SK-N-MC (cell line): ENCODE data around the gene ABLIM2.

ENCODE experiments used
- DNase-seq: peaks from one replicate; pipeline ENCODE4 v3.0.0-alpha.2; 2011; ENCODE audit warnings: low read depth, low spot score
- H3K27ac ChIP-seq: fragments of 200-600 bp; sonication (generic); 2 replicates; pipeline ENCODE4 v1.5.1; 2016; ENCODE audit warnings: mixed run types
- H3K36me3 ChIP-seq: fragments of 200-600 bp; sonication (generic); 2 replicates; pipeline ENCODE4 v1.6.1; 2017; ENCODE audit warnings: antibody characterized with exemption, low read length, mixed read lengths; ENCODE audit not compliant: insufficient read depth
- H3K4me3 ChIP-seq: fragments of 200-600 bp; sonication (generic); 2 replicates; pipeline ENCODE4 v1.5.1; 2016
- H3K9ac ChIP-seq: fragments of 200-600 bp; sonication (generic); 2 replicates; pipeline ENCODE4 v1.8.0; 2017; ENCODE audit warnings: mixed run types, mixed read lengths; ENCODE audit not compliant: insufficient read length
- H3K9me3 ChIP-seq: fragments of 200-600 bp; sonication (generic); 2 replicates; pipeline ENCODE4 v1.6.1; 2017; ENCODE audit warnings: low read depth, mild to moderate bottlenecking, antibody characterized with exemption, low read length, moderate library complexity, mixed read lengths
- EZH2 ChIP-seq: fragments of 200-600 bp; sonication (generic); IDR thresholded peaks from one replicate; pipeline ENCODE4 v1.6.1; 2017; ENCODE audit warnings: antibody characterized with exemption
- FOXP2 ChIP-seq: optimal IDR thresholded peaks from 2 replicates; pipeline ENCODE3; 2011; ENCODE audit warnings: mild to moderate bottlenecking, moderate library complexity; ENCODE audit not compliant: insufficient read depth; ENCODE audit errors: extremely low read length, control extremely low read depth
- POLR2AphosphoS5 ChIP-seq: IDR thresholded peaks from 2 replicates; pipeline ENCODE4 v1.6.1; 2012; ENCODE audit warnings: mild to moderate bottlenecking, low read depth, low read length, borderline replicate concordance

Gene ABLIM2

GRCh38 chr4:8009097-8009496, 149.5 kb downstream of the ABLIM2 start:
- DNase-seq = no peak
- Histone ChIP-seq H3K9me3 (no peaks in the 10 kb centered on the region), H3K36me3 (no peaks in the 10 kb centered on the region), H3K27ac (no peak overlapping the region), H3K9ac (no peak overlapping the region), H3K4me3 (no peak overlapping the region)
- TF ChIP-seq FOXP2 (no peak), EZH2 (no peak), POLR2AphosphoS5 (no peak)

GRCh38 chr4:8008391-8008790, 150.2 kb downstream of the ABLIM2 start:
- no peak overlapping the region for H3K4me3 ChIP-seq
- no peak overlapping the region for H3K9ac ChIP-seq
- H3K9me3 ChIP-seq = no peaks in the 10 kb centered on the region
- DNase-seq = no peak
- H3K36me3 ChIP-seq = no peaks in the 10 kb centered on the region
- no peak overlapping the region for H3K27ac ChIP-seq
- TF ChIP-seq POLR2AphosphoS5 (no peak), FOXP2 (no peak), EZH2 (no peak)

DNA sequence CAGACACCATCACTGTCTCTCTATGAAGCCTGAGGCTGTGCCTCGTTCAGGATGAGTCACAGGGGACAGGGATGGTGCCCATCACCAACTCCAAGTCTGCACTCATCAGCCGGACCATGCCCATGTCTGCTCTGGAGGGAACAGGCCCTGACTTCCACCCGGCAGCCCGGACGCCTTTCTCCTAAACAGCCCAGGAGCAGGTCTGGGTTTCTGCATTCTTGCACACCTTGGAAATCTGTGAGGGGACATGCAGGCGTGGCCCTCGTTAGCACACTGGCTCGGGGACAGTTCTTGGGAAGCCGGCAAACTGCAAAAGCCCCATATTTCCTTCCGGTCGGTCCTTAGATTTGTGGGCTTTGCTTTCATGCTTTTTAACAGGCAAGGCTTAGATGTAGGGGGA, 151.0 kb downstream of the ABLIM2 start:
- H3K27ac ChIP-seq = no peak overlapping the region
- no peak overlapping the region for H3K4me3 ChIP-seq
- H3K36me3 ChIP-seq = no peaks in the 10 kb centered on the region
- DNase-seq = no peak
- H3K9me3 ChIP-seq = no peaks in the 10 kb centered on the region
- TF ChIP-seq POLR2AphosphoS5 (no peak), FOXP2 (no peak), EZH2 (no peak)
- no peak overlapping the region for H3K9ac ChIP-seq

- Histone ChIP-seq H3K4me3 (no peak overlapping the region), H3K27ac (no peak overlapping the region), H3K9me3 (no peaks in the 10 kb centered on the region), H3K9ac (no peak overlapping the region), H3K36me3 (no peaks in the 10 kb centered on the region)
- TF ChIP-seq EZH2 (no peak), FOXP2 (no peak), POLR2AphosphoS5 (no peak)
- no peak for DNase-seq
Observed at GRCh38 chr4:8006471-8006870, 152.1 kb downstream of the ABLIM2 start.

GRCh38 chr4:8005814-8006215, 152.8 kb downstream of the ABLIM2 start:
- no peak overlapping the region for H3K27ac ChIP-seq
- no peak for DNase-seq
- H3K9me3 ChIP-seq = no peaks in the 10 kb centered on the region
- H3K36me3 ChIP-seq = no peaks in the 10 kb centered on the region
- TF ChIP-seq EZH2 = no peak
- TF ChIP-seq POLR2AphosphoS5 = no peak
- TF ChIP-seq FOXP2 = no peak
- H3K4me3 ChIP-seq = no peak overlapping the region
- no peak overlapping the region for H3K9ac ChIP-seq

DNA sequence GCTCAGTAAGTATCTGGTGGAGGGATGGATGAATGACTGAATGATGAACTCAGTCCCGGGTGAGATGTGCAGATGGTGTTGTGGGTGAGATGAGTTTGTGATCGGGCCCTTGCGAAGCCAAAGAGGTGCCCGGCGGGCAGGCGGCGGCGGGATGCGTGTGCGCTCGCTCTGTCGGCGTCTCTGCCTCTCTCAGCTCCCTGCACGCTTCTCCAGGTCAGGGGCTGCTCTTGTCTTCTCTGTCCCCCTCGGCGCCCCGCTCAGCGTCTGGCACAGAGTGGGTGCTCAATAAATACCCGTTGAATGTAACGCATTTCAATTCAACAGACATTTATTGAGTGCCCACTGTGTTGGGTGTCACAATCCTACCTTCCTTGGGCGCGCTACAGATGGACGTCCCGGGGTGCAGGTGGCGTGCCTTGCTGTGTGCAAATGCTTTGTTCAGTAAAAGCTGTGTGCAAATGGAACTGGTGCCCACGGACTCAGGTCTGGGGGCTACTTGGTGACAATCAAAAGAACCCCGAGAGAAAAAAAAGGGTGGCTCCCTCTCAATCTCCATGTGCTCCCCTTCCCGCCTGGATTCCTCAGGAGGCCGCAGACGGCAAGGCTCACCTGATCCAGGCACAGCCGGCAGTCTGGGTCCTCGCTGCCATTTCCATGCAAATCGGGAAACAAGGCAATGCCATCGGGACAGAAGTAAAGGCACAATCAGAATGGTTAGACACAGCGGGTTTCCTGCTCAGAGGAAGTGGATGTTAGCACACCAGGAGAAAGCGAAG, 153.4 kb downstream of the ABLIM2 start:
- Histone ChIP-seq H3K4me3 (no peak overlapping the region), H3K27ac (no peak overlapping the region), H3K9me3 (no peaks in the 10 kb centered on the region), H3K36me3 (no peaks in the 10 kb centered on the region), H3K9ac (no peak overlapping the region)
- DNase-seq = no peak
- TF ChIP-seq FOXP2 (no peak), POLR2AphosphoS5 (no peak), EZH2 (no peak)

DNA sequence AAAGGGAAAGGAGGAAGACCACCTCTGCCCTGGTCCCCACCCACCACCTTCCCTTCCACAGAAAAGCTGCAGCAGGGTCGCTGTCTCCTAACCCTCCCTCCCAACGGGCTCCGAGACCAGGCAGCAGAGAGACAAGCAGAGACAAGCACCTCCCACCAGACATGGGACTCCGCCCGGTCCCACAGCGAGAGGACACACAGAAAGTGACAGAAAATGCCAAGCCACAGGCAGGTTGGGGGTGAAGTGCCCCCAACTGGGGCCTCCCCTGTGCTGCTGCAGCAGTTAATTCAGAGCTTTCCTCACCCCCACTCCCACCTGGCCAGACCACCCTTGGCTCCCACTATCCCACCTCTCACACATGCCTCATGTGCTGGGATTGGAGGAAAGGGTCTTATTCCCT, 154.5 kb downstream of the ABLIM2 start:
- no peak overlapping the region for H3K9ac ChIP-seq
- H3K27ac ChIP-seq = no peak overlapping the region
- H3K9me3 ChIP-seq = no peaks in the 10 kb centered on the region

DNA sequence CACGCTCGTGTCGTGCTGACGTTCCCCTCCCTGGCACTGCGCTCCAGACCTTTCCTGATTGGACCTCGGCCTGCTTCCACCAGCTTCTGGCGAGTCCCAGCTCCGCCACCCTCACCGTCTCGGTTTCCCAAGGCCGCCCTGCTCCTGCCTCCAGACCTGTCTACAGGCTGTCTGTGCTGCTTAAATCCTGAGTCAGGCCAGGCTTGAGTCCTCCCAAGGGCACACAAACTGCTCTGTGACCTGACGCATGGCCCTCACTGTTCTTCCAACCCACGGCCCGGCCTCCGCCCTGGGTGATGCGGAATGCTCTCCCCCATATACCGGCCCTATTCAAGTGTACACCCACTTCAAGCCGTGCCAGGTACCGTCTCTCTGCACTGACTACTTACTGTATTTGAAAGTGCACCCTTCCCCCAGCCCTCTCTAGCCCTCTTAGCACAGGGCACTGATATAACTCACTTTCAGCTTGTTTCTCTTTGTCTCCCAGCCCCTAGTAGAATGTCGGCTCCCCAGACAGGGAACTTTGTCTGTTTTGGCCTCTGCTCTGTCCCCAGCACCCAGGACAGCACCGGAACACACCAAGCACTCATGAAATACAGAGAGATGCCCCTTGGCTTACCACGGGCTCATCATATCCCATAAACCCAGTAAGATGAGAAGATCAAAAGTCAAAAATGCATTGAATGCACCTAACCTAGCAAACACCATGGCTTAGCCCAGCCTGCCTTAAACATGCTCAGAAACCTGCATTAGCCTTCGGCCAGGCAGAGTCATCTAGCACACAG, 155.9 kb downstream of the ABLIM2 start:
- H3K27ac ChIP-seq = no peak overlapping the region

More for the DNA sequence above, 154.5 kb downstream of the ABLIM2 start:
- no peak overlapping the region for H3K4me3 ChIP-seq
- TF ChIP-seq EZH2 = no peak
- TF ChIP-seq POLR2AphosphoS5 = no peak
- TF ChIP-seq FOXP2 = no peak
- no peaks in the 10 kb centered on the region for H3K36me3 ChIP-seq
- no peak for DNase-seq

More for the DNA sequence above, 155.9 kb downstream of the ABLIM2 start:
- no peak for DNase-seq
- Histone ChIP-seq H3K4me3 (no peak overlapping the region), H3K9me3 (no peaks in the 10 kb centered on the region), H3K9ac (no peak overlapping the region), H3K36me3 (no peaks in the 10 kb centered on the region)
- TF ChIP-seq EZH2 (no peak), FOXP2 (no peak), POLR2AphosphoS5 (no peak)
